HG02938 (cell line): ENCODE measurements around the gene HMCN2.

Source experiments
- ATAC-seq: cut with Tn5 transposase; IDR thresholded peaks from one replicate; pipeline ENCODE4 v1.9.1; 2021; ENCODE audit warnings: mild to moderate bottlenecking, moderate library complexity; ENCODE audit not compliant: unreplicated experiment

The HMCN2 gene

DNA sequence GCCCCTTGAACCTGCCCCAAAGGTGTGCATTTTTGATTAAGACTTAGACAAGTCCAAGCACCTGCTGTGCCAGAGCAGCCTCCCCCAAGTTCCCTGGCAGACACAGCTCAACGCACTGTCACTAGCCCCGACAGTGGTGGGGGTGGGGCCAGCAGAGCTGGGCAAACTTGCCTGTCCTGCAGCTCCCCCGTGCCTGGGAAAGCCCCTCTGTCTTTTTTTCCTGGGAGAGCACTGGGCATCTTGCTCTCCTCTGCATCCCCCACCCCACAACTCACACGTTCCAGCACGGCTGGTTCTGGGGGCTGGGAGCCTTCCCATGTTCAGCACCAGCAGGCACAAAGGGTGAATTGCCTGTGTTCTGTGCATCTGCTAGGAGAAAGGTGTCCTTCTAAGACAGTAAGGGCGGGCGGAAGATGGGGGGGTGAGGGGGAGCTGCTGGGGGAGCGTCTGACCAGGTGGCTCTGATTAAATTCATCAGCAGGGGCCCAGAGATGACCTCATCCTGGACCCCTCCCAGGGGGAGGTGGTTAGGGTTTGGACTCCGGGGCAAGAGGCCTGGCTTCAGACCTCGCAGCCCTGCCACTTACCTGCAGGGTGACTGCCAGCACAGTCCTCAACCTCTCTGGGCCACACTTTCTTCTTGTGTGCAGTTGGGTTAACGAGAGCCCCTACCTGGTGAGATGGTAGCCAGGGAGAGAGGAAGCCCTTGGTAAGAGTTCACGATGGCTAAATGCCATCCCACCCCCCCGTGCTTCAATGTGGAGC lies 23.5 kb downstream of the HMCN2 start:
- ATAC-seq = no peak

GRCh38 chr9:130289711-130290241 lies 24.2 kb downstream of the HMCN2 start:
- no peak for ATAC-seq

DNA sequence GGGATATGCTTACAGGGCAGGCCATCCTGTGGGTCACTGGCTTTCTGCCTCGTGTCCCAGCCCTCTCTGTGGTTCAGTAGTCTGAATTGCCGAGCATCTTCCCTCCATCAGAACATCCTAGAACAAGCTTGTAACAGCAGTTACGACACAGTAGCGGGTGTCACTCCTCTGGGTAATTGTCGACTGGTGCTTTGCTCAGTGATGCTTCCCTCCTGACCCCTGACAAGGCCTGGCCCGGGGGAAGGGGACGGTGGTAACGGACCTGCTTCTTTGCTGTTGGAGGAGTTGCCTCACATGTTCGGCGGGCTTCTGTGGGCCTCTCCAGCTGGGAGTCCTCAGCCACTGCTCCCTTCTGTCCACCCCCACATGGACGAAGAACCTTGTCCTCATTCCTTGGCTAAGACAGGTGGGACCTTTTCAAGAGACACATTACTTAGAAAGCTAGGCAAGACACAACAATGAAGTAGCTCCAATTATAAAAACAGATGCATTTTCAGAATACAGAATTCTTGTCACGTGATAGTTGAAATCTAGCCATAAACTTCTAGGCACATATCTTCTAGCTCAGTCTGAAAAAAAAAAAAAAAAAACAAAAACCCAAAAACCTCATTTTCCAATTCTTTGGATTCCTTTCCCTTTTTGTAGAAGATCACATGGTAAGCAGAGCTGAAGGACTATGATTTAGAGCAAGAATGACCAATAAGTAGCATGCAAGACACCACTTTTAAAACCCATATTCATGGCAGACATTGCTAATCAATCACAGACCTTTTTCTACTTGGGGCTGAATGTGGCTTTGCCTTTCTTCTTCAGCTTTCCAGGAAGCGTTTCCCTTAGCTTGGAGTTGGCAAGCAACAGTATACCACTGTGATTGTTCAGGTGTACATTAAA lies 25.0 kb downstream of the HMCN2 start:
- ATAC-seq = no peak

DNA sequence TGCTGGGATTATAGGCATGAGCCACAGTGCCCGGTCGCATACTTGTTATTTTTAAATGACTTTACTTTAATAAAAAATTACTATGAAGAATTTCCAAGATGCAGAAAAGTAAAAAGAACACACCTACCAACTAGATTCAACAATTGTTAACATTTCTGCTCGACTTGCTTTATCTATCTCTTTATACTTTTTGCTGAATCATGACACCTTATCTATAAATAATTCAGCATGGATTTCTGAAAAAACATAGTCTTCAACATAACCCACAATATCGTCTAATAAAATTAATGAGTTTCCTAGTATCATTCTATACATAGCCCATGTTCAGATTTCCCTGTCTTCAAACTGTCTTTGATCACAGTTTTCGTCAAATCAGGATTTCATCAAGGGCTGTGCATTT lies 25.9 kb downstream of the HMCN2 start:
- ATAC-seq = no peak

DNA sequence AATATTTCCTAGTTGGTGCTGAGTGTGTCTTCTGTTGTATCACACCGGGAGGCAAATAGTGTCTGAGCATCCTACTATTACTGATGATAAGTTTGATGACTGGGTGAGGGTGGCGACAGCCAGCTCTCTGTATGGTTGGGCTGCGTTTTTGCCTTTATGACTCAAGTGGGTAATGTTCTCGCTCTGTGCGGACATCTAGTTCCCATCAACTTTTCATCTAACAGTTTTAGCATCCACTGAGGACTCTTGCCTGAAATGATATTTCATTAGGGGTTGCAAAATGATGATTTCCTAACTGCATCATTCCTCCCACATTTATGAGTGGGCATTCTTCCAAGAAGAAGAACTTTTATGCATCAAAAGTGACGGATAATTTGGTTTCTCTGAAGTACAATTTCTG lies 26.5 kb downstream of the HMCN2 start:
- ATAC-seq = no peak

DNA sequence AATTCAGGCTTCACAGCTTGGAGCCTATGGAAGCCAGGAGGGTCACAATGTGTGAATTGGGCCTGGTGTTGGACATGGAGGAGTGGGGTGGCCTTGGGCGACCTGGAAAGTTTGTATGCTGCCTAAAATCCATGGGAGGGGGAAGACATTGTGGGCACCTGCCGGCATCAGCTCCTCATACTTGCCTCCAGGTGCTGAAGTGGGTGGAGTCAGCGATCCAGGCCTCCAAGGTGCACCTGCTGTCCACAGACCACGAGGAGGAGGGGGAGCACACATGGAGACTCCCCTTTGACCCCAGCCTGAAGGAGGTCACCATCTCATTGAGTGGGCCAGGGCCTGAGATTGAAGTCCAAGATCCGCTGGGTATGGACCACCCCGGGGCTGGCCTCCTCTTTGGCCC lies 29.1 kb downstream of the HMCN2 start:
- no peak for ATAC-seq

GRCh38 chr9:130295431-130295830 lies 29.9 kb downstream of the HMCN2 start:
- no peak for ATAC-seq

GRCh38 chr9:130295945-130296782 lies 30.6 kb downstream of the HMCN2 start:
- no peak for ATAC-seq

DNA sequence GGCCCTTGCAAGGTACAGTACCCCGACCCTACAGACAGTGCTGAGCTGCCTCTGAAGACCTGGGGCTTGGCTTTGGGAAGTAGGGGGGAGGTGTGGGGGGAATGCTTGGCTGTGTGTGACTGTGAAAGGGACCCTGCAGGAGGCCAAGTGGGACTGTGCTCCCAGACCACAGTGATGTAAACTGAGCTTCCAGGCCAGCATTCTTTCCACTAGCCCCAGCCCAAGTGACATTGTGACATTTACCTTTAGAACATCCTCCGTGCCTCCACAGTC lies 31.2 kb downstream of the HMCN2 start:
- no peak for ATAC-seq

GRCh38 chr9:130297371-130297770 lies 31.8 kb downstream of the HMCN2 start:
- ATAC-seq = no peak

DNA sequence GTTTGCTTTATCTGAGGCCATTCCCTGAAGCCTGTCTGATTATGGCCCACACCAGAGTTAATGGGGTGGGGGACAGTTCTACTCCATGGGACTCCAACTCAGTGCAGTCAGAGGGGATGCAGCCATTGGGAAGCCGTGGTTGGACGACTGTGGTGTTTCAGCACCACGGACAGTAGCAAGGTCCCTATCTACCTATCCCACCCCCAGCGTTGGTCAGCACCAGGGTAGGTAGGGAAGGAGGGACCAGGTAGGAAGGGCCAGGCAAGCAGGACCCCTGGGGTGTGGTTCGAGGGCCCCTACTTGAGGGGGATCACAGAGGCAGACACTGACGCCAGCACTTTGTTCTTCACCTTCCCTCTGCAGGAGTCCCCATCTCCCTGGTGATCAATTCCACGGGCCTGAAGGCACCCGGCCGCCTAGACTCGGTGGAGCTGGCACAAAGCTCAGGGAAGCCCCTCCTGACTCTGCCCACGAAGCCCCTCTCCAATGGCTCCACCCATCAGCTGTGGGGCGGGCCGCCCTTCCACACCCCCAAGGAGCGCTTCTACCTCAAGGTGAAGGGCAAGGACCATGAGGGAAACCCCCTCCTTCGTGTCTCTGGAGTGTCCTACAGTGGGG lies 33.2 kb downstream of the HMCN2 start:
- no peak for ATAC-seq

DNA sequence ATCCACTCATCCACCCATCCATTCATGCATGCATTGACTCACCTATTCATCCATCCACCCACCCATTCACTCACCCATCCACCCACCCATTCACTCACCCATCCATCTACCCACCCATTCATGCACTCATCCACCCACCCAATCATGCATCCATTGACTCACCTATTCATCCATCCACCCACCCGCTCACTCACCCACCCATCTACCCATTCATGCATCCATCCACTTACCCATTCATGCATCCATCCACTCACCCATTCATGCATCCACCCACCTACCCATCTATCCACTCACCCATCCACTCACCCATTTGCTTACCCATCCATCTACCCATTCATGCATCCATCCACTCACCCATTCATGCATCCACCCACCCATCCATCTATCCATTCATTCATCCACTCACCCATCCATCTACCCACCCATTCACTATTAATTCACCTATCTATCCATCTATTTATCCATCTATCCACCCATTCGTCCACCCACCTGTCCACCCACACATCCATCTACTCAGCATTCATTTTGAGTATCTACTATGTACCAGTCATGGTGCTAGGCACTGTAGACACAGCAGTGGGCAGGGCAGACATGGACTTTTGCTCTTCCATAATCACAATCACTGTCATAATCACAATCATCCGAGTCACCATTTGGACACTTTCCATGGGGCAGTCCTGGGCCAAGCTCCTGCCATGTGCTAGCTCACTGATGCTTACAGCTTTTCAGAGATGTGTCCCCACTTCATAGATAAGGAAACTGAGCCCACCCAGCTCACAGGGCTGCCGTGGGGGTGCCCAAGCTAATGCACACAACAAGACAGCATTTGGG lies 34.4 kb downstream of the HMCN2 start:
- ATAC-seq = no peak

DNA sequence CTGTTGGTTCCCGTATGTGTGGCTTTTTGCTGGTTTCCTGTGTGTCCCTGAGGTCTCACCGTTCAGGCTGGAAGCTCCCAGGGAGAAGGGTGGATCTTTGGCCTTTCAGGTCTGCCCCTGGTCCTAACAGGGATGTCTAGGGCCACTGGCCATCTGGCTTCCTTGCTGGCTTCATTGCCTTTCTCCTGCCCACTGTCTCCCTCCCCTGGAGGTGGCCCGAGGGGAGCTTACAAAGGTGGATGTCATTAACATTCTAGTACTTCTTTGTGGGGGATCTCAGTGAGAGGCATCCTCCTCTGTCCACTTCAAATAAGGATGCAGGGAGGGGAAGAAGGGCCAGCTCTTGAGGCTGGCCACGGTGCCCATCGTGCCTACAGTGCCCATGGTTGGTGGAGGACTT lies 35.2 kb downstream of the HMCN2 start:
- ATAC-seq = no peak

DNA sequence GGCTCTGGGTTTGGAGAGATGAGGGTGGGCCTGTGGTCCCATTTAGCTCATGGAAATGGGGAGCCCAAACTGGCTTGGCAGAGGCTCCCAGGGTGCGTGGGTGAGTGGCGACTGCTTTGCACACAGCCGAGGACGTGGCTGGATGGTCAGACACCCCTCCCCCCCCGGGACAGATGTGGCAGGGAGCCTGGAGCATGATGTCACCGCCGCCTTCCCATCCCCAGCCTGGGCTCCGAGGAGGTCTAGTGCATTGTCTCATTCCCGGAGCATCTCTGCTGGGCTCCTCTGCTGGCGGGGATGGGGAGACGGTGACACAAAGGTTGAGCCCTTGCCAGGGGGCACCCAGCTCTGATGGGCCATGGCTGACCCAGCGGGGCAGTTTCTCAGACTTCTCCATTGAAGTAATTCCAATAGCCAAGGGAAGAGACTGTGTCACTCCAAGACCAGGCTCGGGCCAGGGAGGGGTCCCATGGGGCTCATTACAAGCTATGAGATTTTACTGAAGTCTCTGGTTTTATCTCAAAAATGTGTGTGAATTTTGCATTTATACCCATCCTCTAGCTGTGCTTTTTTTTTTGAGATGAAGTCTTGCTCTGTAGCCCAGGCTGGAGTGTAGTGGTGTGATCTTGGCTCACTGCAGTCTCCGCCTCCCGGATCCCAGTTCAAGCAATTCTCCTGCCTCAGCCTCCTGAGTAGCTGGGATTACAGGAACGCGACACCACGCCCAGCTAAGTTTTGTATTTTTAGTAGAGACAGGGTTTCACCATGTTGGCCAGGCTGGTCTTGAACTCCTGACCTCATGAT lies 36.1 kb downstream of the HMCN2 start:
- no peak for ATAC-seq

GRCh38 chr9:130302785-130303612 lies 37.4 kb downstream of the HMCN2 start:
- no peak for ATAC-seq

DNA sequence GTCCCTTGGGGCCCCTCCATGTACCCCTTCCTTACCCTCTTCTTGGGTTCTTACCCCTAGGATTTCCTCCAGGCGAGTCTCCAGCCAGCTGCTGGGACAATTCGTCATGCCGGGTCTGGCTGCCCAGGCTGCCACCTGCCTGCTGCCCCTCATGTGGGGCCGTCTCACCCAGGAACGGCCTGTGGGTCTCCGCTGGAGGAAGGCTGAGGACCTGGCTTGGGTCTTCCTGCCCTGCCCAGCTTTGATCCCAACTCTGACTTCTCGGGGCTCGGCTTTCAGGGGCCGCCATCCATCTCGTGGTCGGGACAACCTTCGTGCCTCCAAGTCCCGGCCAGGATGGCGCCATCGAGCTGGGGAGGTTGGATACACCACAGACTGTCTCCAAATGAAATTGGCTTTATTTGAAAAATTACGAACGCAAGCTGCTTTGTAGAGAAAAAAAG lies 38.1 kb downstream of the HMCN2 start:
- ATAC-seq = no peak

GRCh38 chr9:130304116-130304515 lies 38.6 kb downstream of the HMCN2 start:
- ATAC-seq = no peak

- ATAC-seq = no peak
Measured at GRCh38 chr9:130304643-130305042, 39.1 kb downstream of the HMCN2 start.
